NCI-H82 (cell line): ENCODE measurements around the gene CBLB.
"Not testable (repeated sequence)": the region's sequence is repeated elsewhere in the genome, so short reads cannot be mapped to it uniquely, and the experiment has no call there.

Source experiments
- DNase-seq: peaks from one replicate; lab custom pipeline; 2025; lab: John Stamatoyannopoulos, UW

Gene CBLB

GRCh38 chr3:105752791-105753415, 115.9 kb downstream of the CBLB start:
- no peak for DNase-seq

GRCh38 chr3:105747696-105748095, 121.1 kb downstream of the CBLB start:
- no peak for DNase-seq

DNA sequence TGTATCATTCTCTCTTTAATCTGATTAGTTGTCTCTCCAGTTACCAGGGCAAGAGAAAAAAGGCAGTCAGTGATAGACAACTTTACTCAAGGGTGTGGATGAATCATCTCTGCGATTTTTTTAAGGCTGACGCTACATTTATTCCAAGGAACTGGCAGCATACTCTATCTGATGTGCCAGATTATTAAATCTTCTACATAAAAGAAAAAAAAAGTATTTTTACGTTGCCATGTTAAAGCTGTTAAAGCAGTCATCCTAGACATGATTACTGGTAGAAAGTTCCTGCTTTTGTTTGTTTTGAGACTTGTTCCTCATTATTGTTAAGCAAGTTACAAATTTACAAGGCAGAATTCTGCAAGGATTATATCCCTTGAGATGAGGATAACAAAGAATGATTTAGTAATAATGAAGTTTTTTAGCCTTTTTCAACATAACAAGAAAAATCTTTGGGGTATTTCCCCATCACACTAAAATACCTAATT, 121.7 kb downstream of the CBLB start:
- no peak for DNase-seq

GRCh38 chr3:105746231-105746996, 122.4 kb downstream of the CBLB start:
- no peak for DNase-seq

DNA sequence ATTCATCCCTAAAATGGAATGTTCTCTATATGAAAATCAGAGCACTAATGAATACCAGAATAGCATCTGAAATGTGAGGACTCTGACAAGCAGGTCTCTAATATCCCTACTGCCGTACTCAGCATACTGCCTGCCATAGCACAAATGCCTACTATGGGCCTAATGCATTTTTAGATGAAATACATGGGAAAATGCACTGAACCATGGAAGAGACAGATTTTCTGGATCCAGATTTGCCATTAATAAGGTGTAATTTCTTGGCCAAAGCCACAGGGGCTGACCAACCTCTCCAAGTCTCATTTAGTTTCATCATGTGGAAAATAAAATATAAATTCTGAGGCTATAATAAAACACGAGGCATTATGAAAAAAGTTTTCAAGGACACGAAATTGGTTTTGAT, 123.8 kb downstream of the CBLB start:
- no peak for DNase-seq

- DNase-seq: no peak
Observed at GRCh38 chr3:105744202-105744601, 124.6 kb downstream of the CBLB start.

- no peak for DNase-seq
Observed at GRCh38 chr3:105733356-105733755, 135.5 kb downstream of the CBLB start.

GRCh38 chr3:105731686-105732085, 137.1 kb downstream of the CBLB start:
- DNase-seq: no peak

DNA sequence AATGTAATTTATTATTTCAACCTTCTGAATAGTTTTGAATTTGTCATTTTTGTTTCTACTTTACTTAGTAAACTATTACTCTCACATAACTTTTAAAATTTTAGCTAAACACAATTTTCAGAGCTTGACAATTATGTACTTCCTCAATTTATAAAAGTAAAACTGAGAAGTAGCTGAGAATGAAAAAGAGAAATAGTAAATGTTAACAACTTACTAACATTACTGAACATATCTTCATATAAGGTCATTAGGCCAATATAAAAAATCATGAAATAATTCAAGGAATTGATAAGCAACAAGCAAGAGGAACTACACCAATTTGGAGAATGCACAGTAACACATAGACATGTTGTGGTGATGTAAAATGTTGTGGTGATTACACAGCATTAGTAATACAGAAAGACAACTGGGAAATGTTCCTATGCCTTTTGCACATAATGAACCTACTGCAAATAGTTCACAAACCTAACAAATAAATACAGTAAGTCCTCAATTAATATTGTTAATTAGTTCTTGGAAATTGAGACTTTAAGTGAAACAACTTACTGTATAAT, 137.9 kb downstream of the CBLB start:
- DNase-seq: no peak

DNA sequence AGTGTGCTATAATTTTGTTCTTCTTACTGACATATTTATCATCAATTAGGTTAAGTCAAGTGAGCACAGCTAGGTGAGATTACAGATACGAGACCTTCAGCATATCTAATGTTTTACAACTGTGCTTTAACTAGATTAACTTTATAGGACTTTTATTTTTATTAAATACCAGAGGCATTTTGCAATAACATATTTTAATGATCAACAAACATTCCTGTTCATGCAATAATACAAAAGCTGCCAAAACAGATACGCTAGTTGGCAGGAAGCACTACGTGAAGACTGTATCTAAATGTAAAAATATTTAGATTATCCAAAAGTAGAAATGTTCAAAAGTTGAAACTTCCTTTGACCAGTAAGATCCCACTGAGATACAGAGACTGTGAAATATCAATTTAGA, 139.1 kb downstream of the CBLB start:
- no peak for DNase-seq

GRCh38 chr3:105728771-105729312, 140.0 kb downstream of the CBLB start:
- no peak for DNase-seq

- not testable (repeated sequence) for DNase-seq
Observed at GRCh38 chr3:105727036-105727435, 141.8 kb downstream of the CBLB start.

GRCh38 chr3:105722943-105723556, 145.8 kb downstream of the CBLB start:
- DNase-seq: no peak

DNA sequence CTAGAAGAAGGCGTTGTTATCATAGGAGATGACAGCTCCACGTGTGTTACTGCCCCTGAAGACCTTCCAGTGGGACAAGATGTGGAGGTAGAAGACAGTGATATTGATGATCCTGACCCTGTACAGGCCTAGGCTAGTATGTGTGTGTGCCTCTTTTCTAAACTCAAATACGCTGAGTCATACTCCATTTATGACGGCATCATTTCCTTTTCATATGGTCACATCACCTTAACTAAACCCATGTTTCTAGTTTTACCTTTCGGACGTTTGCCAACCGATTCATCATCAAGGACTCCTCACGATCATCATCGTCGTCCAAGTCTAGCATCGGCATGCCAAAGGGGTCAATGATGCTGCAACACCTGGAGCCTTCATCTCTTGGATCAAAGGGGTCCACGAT, 149.0 kb downstream of the CBLB start:
- DNase-seq: no peak

- DNase-seq: no peak
Observed at GRCh38 chr3:105715372-105715771, 153.4 kb downstream of the CBLB start.

- no peak for DNase-seq
Observed at GRCh38 chr3:105714453-105714852, 154.4 kb downstream of the CBLB start.

DNA sequence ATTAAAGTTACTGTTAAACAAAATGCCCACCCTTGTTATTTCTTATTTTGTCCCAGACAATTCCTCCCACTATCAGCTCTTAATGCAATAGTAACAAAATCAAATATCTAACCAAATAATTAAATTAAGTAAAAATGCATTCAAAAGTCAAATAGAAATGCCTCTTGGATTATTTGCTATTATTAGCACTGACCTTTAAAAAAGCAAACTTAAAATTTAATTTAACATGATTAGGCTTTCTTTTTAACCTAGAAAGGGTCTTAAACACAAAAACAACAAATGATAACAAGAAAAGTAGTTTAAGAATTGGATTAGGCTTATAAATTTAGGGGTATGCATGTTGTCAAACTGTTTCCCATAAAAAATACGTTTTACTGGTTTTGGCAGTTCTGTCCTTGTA, 159.8 kb downstream of the CBLB start:
- DNase-seq: no peak

- DNase-seq: no peak
Observed at GRCh38 chr3:105707009-105707408, 161.8 kb downstream of the CBLB start.

DNA sequence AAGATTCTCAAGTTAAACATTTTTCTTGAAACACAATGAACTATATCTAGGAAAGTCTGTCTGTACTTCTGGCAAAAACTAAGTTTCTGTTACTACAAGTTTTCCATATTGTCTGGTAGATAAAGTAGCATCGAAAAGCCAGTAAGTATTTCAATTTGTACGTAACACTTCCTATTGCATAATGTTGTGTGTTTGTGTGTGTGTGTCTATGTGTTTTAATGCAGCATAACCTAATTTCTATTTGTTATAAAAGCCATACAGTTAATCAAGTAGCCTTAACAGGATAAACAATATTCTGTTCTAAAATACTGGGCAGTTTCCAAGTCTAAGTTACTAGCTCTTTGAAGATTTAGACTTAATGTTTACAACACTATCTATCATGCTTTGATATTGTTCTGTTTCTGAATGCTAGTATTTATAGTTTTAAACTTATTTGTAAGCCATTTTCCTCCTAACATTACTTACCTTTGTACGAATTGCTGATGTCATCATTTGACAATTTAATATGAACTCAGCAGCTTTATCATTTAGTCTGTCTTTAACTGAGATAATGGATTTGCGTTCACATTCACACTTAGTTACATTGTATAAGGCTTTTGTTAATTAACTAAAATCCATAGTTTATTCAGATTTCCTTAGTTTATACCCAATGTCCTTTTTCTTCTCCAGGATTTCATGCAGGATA, 163.9 kb downstream of the CBLB start:
- DNase-seq: no peak

GRCh38 chr3:105700575-105700974, 168.2 kb downstream of the CBLB start:
- no peak for DNase-seq

GRCh38 chr3:105691633-105692032, 177.2 kb downstream of the CBLB start:
- DNase-seq: no peak

DNA sequence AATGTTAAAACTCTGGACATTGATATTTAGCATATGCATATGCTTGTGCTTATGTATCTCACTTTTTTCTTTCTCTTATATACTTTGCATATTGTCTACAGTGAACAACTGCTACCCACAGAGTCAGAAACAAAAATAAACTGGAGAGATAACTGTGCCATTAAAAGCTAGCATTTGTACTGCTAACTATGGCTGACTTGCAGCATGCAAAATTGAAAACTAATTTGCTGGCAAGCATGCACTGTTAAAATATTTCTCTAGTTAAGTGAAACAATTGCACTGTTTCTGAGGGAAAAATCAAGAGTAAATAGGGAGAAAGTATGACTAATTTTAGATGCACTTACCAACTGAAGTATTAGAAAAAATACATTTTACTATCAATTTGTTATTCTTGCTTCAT, 177.8 kb downstream of the CBLB start:
- DNase-seq: no peak
